ENCODE results near the gene CLTA. TPM values are rescaled to one million over a fixed set of nuclear protein-coding genes. Genes with fewer than 3 reads are reported as not detected.

Gene CLTA
- total RNA-seq, 1 experiment from 2014 or later, result 269 TPM

GRCh38 chr9:36213387-36213786 lies 22.7 kb downstream of the CLTA start:
- intact Hi-C loops (cut with micrococcal nuclease; ENCODE audit: unreplicated experiment), result no loop called here
- Histone ChIP-seq H3K4me3 (ENCODE audit: low read depth, low read length) (no peak overlapping the region), H3K9me3 (no peaks in the 10 kb centered on the region), H3K36me3 (ENCODE audit: control insufficient read depth, insufficient read depth, low read length) (peaks cover 7% of the 10 kb centered on the region), H3K27me3 (replicated peaks; ENCODE audit: control insufficient read depth, insufficient read depth, low read length) (no peaks in the 10 kb centered on the region), H3K4me1 (no peaks in the 10 kb centered on the region)
- no peak overlapping the region for H3K4me3 Mint-ChIP-seq (ENCODE audit: unreplicated experiment)
- H3K9me3 Mint-ChIP-seq (ENCODE audit: unreplicated experiment), result no peaks in the 10 kb centered on the region
- ChIA-PET CTCF (no interaction called here), POLR2A (no interaction called here)
- no TSS peak for BruUV-seq (replicated peaks)
- H3K27ac Mint-ChIP-seq (ENCODE audit: unreplicated experiment), result no peak overlapping the region
- H3K36me3 Mint-ChIP-seq (ENCODE audit: insufficient read depth, unreplicated experiment), result peaks cover 70% of the 10 kb centered on the region
- DNase-seq, result no peak
- H3K27me3 Mint-ChIP-seq (ENCODE audit: insufficient read depth, unreplicated experiment), result no peaks in the 10 kb centered on the region
- peaks cover 4% of the 10 kb centered on the region for H3K4me1 Mint-ChIP-seq (ENCODE audit: low read depth, unreplicated experiment)
- TF ChIP-seq CTCF (IDR thresholded peaks at IDR 0.05; ENCODE audit: insufficient read depth in 1 of 2, low read depth in 1 of 2, low read length in 1 of 2, severe bottlenecking in 1 of 2, unreplicated experiment in 1 of 2), result no peak

DNA sequence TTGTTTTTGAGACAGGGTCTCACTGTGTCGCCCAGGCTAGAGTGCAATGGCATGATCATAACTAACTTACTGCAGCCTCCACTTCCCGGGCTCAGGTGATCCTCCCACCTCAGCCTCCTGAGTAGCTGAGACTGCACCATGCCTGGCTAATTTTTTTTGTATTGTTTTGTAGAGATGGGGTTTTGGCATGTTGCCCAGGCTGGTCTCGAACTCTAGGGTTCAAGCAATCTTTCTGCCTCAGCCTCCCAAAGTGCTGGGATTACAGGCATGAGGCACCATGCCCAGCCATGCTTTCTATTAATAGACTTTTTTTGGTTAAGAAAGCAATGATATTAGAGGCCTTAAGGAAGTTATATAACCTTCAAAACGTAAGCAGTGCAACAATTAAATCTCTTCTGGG lies 23.3 kb downstream of the CLTA start:
- Mint-ChIP-seq H3K27ac (ENCODE audit: unreplicated experiment) (no peak overlapping the region), H3K4me1 (ENCODE audit: low read depth, unreplicated experiment) (peaks cover 4% of the 10 kb centered on the region), H3K4me3 (ENCODE audit: unreplicated experiment) (no peak overlapping the region), H3K36me3 (ENCODE audit: insufficient read depth, unreplicated experiment) (peaks cover 70% of the 10 kb centered on the region), H3K9me3 (ENCODE audit: unreplicated experiment) (no peaks in the 10 kb centered on the region), H3K27me3 (ENCODE audit: insufficient read depth, unreplicated experiment) (no peaks in the 10 kb centered on the region)
- intact Hi-C loops (cut with micrococcal nuclease; ENCODE audit: unreplicated experiment), result no loop called here
- Histone ChIP-seq H3K27me3 (replicated peaks; ENCODE audit: control insufficient read depth, insufficient read depth, low read length) (no peaks in the 10 kb centered on the region), H3K36me3 (ENCODE audit: control insufficient read depth, insufficient read depth, low read length) (peaks cover 7% of the 10 kb centered on the region), H3K9me3 (no peaks in the 10 kb centered on the region), H3K4me3 (ENCODE audit: low read depth, low read length) (no peak overlapping the region), H3K4me1 (no peaks in the 10 kb centered on the region)
- ChIA-PET CTCF (no interaction called here), POLR2A (no interaction called here)
- no TSS peak for BruUV-seq (replicated peaks)
- TF ChIP-seq CTCF (IDR thresholded peaks at IDR 0.05; ENCODE audit: insufficient read depth in 1 of 2, low read depth in 1 of 2, low read length in 1 of 2, severe bottlenecking in 1 of 2, unreplicated experiment in 1 of 2), result no peak
- no peak for DNase-seq

- Histone ChIP-seq H3K36me3 (ENCODE audit: control insufficient read depth, insufficient read depth, low read length) (peaks cover 7% of the 10 kb centered on the region), H3K4me3 (ENCODE audit: low read depth, low read length) (no peak overlapping the region), H3K4me1 (no peaks in the 10 kb centered on the region), H3K9me3 (no peaks in the 10 kb centered on the region), H3K27me3 (replicated peaks; ENCODE audit: control insufficient read depth, insufficient read depth, low read length) (no peaks in the 10 kb centered on the region)
- Mint-ChIP-seq H3K36me3 (ENCODE audit: insufficient read depth, unreplicated experiment) (peaks cover 70% of the 10 kb centered on the region), H3K27ac (ENCODE audit: unreplicated experiment) (no peak overlapping the region), H3K9me3 (ENCODE audit: unreplicated experiment) (no peaks in the 10 kb centered on the region), H3K4me3 (ENCODE audit: unreplicated experiment) (no peak overlapping the region), H3K27me3 (ENCODE audit: insufficient read depth, unreplicated experiment) (no peaks in the 10 kb centered on the region), H3K4me1 (ENCODE audit: low read depth, unreplicated experiment) (peaks cover 4% of the 10 kb centered on the region)
- no TSS peak for BruUV-seq (replicated peaks)
- intact Hi-C loops (cut with micrococcal nuclease; ENCODE audit: unreplicated experiment), result no loop called here
- ChIA-PET CTCF (no interaction called here), POLR2A (no interaction called here)
- no peak for DNase-seq
- no peak for TF ChIP-seq CTCF (IDR thresholded peaks at IDR 0.05; ENCODE audit: insufficient read depth in 1 of 2, low read depth in 1 of 2, low read length in 1 of 2, severe bottlenecking in 1 of 2, unreplicated experiment in 1 of 2)
These were observed 23.9 kb downstream of the CLTA start for GRCh38 chr9:36214571-36214970.

Data from Caco-2 (cell line).